ENCODE data around the gene CTF1. TPM values are rescaled to one million over a fixed set of nuclear protein-coding genes. Genes with fewer than 3 reads are reported as not detected.
"Not testable (repeated sequence)": the region's sequence is repeated elsewhere in the genome, so short reads cannot be mapped to it uniquely, and the experiment has no call there.

The CTF1 gene
- total RNA-seq, 1 donor from 2014 or later, result 7.5 TPM

DNA sequence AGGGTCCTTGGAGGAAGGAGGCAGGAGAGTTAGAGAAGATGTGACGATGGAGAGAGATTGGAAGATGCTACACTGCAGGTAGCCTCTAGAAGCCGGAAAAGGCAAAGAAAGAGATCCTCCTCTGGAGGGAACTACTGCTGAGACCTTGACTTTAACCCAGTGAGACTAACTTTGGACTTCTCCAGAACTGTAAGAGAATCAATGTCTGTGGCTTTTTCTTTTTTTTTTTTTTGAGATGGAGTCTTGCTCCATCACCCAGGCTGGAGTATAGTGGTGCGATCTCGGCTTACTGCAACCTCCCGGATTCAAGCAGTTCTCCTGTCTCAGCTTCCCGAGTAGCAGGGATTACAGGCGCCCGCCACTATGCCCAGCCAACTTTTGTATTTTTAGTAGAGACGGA is 11.2 kb upstream of the CTF1 start:
- DNase-seq (no peak), ATAC-seq (no peak)
- intact Hi-C loops (cut with micrococcal nuclease), result no loop called here

DNA sequence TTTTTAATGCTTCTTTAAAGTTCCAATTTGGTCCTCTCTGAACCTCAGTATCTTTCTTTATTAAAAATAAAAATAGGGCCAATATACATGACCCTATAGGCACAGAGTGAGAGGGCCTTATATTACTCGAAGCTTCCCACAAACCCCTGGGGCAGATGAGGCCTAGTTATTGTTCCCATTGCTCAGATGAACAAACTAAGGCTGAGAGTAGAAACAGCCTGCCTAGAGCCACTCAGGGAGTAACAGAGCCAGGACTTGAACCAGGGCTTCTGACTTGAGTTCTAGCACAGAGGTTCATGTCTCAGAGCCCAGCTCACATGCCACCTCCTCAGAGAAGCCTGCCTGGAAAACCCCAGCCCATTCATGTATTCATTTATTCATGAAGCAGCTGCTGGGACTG is 10.3 kb upstream of the CTF1 start:
- ATAC-seq, result no peak
- DNase-seq, result no peak
- intact Hi-C loops (cut with micrococcal nuclease), result no loop called here

DNA sequence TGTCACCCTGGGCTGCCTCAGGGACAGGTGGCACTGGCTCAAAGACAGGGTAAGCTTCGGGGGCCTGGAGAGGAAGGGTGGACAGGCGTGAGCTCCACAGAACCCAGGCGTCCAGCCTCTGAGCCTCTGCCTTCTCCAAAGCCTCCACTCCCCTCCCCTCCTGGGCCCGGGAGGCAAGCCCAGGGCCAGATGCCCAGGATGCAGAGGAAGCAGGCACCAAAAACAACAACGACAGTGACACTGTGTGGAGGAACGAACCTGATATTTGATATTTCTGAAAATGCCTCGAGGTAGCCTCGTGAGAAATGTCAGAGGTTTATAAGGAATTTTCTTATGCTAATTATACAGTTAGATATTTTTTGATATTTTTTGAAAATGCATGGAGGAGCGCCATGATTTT is 8.5 kb upstream of the CTF1 start:
- intact Hi-C loops (cut with micrococcal nuclease), result no loop called here
- no peak for DNase-seq
- no peak for ATAC-seq

DNA sequence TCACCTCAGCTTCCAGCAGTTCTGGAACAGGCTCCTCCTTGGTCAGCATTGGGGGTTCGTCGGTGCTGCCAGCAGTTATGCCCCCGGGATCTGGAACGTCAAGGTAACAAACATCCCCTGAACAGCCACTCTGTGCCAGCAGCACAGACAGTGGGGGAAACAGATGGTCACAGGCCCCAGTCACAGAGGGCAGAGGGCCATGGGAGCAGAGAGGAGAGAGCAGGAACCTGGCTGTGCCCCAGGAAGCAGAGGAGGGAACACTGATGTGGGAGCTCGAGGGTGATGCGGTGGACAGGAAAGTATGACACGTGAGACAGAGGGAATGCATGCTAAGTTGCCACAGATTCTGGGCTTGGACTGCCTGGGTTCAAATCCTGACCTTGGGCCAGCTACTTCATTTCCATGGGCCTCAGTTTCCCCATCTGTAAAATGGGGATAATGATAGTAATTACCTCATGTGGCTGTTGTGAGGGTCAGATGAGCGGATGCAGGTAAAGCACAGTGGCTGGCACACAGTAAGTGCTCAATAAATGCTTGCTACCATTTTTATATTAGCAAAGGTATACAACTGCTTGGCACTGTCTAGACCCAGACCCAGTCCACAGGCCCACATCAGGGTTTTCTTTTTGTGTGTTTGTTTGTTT is 7.4 kb upstream of the CTF1 start:
- ATAC-seq, result no peak
- intact Hi-C loops (cut with micrococcal nuclease), result no loop called here
- DNase-seq, result no peak

DNA sequence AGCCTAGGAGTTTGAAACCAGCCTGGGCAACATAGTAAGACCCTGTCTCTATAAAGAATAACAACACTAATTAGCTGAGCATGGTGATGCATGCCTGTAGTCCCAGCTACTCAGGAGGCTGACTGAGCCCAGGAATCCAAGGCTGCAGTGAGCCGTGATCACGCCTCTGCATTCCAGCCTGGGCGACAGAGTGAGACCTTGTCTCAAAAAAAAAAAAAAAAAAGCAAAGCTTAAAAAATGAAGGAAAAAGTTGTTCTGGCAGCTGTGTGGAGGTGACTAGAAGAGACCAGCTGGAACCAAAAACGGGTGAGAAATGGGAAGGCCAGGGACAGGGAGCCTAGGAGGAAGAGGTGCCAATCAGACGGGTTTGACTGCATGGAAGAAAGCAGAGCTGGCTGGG is 6.7 kb upstream of the CTF1 start:
- intact Hi-C loops (cut with micrococcal nuclease), result no loop called here
- no peak for DNase-seq
- no peak for ATAC-seq

DNA sequence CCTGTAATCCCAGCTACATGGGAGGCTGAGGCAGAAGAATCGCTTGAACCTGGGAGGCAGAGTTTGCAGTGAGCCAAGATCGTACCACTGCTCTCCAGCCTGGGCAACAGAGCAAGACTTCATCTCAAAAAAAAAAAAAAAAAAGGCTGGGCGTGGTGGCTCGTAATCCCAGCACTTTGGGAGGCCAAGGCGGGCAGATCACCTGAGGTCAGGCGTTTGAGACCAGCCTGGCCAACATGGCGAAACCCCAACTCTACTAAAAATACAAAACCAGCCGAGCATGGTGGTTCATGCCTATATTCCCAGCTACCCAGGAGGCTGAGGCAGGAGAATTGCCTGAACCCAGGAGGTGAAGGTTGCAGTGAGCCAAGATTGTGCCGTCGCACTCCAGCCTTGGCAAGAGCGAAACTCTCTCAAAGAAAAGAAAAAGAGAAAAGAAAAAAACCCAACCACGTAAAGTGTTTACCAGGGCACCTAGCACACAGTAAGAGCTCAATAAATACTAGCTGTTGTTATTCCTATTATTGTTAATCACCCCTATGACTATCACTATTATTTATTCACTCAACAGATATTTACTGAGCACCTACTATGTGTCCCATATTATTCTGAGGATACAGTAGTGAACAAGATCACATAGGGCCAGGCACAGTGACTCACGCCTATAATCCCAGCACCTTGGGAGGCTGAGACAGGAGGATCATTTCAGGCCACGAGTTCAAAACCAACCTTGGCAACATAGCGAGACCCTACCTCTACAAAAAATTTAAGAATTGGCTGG is 5.2 kb upstream of the CTF1 start:
- DNase-seq; ATAC-seq; intact Hi-C loops (cut with micrococcal nuclease): not testable (repeated sequence)

DNA sequence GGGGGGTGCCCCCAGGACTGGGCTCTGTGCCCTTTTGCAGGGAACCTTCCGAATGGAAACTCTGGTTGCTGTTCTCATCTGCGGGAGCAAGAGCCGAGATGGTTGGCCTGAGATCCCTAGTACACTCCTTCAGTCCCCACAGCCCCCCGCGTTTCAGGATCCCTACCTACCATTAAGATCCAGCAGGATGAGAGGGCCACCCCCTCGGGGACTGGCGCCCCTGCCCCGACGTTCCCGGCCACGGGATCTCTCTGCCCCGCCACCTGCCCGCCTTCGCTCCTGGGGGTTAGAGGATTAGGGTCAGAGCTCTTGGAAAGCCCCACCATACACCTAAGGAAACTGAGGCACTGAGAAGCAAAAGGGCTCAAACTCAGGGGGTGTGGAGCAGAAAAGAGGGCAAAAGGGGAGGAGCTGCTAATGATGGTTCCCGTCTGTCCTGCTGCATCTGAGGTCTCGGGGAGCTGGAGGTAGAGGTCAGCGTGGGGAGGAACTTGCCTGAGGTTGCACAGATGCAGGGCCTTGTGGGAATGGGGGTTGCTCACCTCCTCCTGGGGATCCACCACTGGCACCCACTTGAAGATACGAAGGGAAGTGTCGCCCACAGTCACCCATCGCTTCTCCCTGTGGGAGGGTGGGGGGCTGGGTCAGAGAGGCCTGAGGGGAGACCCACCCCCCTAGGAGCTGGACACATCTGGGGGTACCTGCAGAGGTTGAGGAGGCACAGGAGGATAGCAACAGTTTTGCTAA is 3.6 kb upstream of the CTF1 start:
- intact Hi-C loops (cut with micrococcal nuclease), result no loop called here
- DNase-seq, result no peak
- ATAC-seq, result no peak

DNA sequence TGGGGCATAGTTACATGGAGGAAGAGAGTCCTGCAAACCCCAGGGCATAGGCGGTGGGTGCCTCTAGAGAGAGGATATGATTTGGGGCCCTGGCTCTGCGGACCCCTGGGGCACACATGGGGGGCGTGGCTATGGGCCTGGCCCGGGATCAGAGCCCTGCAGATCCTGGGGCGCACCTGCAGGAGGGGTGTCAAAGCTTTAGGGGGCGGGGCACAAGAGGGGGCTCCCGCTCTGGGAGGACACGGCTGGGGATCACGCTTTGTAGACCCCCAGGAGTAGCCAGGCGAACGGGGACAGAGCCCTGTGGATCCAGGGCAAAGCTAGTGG is 3.0 kb upstream of the CTF1 start:
- peak; percentile 55 for DNase-seq
- intact Hi-C loops (cut with micrococcal nuclease), result no loop called here

DNA sequence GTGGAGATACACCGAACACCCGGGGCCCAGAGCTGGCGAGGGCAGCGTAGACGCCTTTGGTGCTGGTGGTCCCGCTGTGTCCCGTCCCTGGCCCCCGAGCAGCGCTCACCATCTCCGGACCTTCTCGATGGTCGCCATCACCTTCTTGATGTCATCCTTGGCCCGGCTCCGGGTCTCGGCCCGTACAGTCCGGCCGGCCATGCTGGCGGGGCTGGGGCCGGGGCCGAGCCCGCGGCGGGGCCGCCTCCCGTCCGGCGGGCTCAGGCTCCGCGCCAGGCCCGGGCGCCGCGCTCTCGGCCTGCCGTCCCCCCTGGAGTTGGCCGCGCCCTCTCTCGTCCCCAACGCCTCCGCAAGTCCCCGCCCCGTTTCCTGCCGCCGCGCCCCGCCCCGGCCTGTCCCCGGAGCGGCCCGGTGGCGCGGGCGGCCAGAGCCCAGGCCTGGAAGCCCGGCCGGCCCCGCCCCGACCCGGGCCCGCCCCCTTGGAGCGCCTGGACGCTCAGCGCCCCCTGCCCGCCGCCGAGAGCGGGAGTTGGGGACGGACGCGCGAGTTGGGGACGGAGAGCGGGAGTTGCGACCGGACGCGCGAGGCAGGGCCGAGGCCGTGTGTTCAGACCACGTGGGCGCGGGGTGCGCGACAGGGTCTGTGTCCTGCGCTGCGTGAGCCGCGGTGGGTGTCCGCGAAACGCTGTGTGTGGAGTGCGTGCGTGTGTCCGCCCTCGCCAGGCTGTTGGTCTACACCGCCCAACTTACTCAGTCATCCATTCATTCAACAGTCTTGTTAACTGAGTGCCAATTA is 2.5 kb upstream of the CTF1 start, which contains the start of gene BCL7C:
Gene BCL7C (minus strand): TSS at position 334 of the 796 bp plus-strand sequence. CDS start 133 bp downstream, at position 201.
- intact Hi-C loops (cut with micrococcal nuclease), result no loop called here
- DNase-seq (peak; percentile 97), ATAC-seq (peak; percentile 82)

More for the DNA sequence above, 3.0 kb upstream of the CTF1 start:
- no peak for ATAC-seq

DNA sequence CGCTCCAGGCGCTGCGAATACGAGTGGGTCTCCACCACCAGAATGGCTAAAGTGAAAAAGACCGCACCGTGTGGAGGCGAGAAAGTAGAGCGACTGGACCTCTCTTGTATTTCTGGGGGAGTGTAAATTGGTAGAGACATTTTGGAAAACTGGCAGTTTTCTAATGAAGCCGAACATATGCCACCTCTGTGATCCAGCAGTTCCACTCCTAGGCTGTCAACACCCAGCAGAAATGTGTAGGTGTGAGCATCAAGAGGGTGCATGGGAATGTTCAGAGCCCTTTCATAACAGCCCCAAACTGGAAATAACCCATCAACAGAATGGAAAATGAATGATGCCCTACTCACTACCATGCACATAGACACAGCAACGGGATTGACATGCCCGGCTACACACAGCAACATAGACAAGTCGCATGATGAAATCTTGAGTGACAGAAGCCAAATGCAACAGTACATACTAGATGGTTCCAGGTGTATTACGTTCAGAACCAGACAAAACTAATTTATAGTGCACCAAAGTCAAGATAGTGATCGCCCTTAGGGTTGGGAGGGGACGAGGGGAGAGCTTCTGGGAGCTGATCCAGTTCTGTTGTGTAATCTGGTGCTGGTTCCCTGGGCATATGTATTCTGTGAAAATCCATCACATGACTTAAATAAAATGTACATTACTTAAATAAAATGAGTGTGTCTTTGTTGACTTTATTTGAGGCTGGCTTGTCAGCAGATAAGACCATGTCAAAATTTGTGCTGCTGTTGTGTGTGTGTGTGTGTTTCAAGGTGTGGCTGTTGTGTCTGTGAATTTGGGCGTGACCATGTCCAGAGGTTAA is 1.7 kb upstream of the CTF1 start:
- intact Hi-C loops (cut with micrococcal nuclease), result no loop called here

DNA sequence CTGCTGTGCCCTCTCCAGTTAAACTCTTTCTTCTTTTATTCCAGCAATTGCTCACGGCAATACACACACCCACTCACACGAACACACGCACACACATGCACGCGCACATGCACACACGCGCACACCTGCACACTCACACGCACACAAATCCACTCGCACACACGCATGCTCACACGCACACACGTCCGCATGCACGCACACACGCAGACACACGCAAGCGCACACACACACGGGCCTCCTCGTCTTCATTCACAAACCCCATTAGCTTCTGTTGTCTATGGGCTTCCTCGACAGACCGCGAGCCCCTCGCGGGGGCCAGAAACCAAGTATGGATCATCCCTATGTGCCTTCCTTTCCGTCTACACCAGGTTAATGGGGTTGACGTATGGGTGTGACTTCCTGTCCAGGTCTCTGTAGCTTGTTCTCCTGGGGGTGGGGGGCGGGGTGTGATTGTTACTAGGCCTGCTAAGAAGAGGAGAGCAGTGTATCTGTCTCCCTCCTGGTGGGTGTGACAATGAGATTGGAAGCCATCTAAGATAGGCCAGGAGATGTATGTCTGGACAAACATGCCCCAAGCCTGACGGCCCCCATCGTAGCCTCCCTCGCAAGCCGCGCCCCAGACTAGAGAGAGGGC is 670 bp upstream of the CTF1 start:
- ATAC-seq (peak; percentile 1), DNase-seq (no peak)
- intact Hi-C loops (cut with micrococcal nuclease), result no loop called here

More for the DNA sequence above, 1.7 kb upstream of the CTF1 start:
- ATAC-seq, result no peak
- no peak for DNase-seq

DNA sequence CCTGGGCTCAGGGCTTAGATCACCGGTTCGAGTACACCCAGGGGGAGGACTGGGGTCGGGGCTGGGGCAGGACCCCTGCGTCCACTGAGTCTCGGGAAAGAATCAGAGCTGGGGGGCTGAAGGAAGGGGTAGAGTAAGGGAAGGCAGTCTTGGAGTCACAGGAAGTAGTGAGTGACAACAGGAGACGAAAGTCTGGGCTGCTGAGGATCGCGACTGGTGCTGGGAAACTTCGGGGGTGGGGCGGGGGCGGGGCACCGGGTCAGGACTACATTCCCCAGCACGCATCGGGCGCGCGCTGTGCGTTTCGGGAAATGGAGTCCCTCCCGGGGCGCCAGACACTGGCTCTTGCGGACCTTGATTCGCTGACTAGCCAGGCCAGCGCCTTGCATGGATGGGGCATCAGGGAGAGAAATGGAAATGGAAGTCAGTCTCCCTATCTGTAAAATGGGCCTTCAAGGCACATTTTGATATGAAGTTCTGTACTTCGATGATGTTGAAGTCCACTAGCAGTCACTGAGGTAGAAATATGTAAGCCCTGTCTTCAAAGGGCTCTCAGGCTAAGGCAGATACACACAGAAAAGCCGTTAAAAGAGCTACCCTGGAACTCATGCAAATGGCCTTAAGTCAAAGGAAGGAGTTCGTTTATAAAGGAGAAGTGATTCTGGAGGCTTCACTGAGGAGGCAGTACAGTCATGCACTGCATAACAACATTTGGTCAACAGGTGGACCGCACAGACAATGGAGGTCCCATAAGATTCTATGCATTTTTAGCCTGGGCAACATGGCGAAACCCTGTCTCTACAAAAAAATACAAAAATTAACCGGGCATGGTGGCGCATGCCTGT is 697 bp downstream of the CTF1 start:
- DNase-seq (peak; percentile 96), ATAC-seq (peak; percentile 69)
- intact Hi-C loops (cut with micrococcal nuclease), result no loop called here

DNA sequence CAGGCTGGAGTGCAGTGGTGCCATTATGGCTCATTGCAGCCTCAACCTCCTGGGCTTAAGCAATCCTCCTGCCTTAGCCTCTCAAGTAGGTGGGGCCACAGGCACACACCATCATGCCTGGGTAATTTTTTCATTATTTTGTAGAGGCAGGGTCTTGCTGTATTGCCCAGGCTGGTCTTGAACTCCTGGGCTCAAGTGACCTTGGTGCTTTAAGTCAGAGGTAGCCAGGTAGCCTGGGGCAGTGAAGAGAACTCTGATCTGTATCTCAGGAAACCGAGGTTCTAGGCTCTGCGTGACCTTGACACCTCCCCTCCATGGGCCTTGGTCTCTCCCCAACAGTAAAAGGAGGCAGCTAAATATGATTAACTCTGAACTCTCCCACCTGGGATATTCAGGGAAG is 3.4 kb downstream of the CTF1 start:
- intact Hi-C loops (cut with micrococcal nuclease), result no loop called here
- DNase-seq (no peak), ATAC-seq (no peak)

DNA sequence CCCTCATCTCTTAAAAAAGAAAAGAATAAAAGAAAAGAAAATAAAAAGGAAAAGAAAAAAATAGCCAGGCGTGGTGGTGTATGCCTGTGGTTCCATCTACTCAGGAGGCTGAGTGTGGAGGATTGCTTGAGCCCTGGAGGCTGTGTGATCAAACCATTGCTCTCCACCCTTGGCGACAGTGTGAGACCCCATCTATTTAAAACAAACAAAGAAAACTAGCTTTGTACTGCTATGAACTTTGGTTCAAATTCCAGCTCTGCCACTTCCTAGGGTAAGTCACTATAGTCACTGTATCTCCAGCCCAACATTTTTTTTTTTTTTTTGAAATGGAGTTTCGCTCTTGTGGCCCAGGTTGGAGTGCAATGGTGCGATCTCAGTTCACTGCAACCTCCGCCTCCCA is 4.2 kb downstream of the CTF1 start:
- intact Hi-C loops (cut with micrococcal nuclease), result no loop called here
- DNase-seq (no peak), ATAC-seq (no peak)

DNA sequence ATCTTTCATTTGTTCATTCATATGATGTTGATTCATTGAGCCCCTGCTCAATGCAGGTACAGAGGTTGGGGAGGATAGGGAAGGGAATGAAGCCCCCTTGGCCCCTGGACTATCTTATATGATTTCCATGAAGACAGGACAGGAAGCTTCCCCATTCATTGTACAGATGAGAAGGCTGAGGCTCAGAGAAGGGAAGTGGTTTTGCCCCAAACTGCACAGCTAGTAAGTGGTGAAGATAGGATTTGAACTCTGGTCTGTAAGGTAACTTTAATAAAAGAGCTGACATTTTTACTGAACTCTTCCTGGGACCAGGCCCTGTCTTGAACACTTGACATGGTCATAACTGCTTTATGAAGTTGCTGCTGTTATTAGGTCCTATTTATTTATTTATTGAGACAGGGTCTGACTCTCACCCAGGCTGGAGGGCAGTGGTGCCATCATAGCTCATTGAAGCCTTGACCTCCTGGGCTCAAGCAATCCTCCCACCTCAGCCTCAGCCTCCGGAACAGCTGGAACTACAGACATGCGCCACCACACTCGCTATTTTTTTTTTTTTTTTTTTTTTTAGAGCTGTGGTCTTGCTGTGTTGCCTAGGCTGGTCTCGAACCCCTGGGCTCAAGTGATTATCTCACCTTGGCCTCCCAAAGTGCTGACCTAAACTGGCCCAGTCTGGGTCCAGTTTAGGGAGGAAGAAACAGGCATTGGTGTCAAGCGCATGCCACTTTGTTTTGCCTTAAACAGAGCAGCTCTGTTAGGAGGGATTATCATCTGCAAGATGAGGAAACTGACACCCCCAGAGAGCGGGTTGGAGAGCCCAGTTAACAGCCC is 5.0 kb downstream of the CTF1 start:
- DNase-seq, result no peak
- no peak for ATAC-seq
- intact Hi-C loops (cut with micrococcal nuclease), result no loop called here
